Measurements from ENCODE around the gene SPNS3.

SPNS3 gene

DNA sequence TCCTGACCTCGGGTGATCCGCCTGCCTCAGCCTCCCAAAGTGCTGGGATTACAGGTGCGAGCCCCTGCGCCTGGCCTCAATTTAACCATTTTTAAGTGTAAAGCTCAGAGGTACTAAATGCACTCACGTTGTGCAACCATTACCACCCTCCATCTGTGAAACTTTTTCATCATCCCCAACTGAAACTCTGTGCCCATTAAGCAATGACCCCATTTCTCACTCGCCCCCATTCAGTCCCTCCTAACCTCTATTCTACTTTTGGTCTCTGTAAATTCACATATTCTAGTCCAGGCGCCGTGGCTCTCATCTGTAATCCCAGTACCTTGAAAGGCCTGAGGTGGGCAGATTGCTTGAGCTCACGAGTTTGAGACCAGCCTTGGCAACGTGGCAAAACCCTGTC lies 8.3 kb upstream of the SPNS3 start:
- no peak overlapping the region for H3K27ac ChIP-seq (ENCODE audit: low read depth in 2 of 2, low read length in 2 of 2)
- H3K9ac ChIP-seq (ENCODE audit: low read depth in 1 of 2, low read length in 2 of 2): no peak overlapping the region
- no peaks in the 10 kb centered on the region for H3K9me3 ChIP-seq (ENCODE audit: control insufficient read depth in 2 of 2, low read length in 2 of 2)
- H3K4me3 ChIP-seq (ENCODE audit: low read length in 2 of 2): no peak overlapping the region
- peaks cover 0 to 3% of the 10 kb centered on the region in 2 donors for H3K4me1 ChIP-seq (ENCODE audit: control insufficient read depth in 2 of 2, insufficient read depth in 2 of 2, low read length in 2 of 2)
- no peaks in the 10 kb centered on the region for H3K36me3 ChIP-seq (ENCODE audit: control insufficient read depth in 2 of 2, insufficient read depth in 2 of 2, low read length in 2 of 2)
- no peaks in the 10 kb centered on the region for H3K27me3 ChIP-seq (ENCODE audit: control insufficient read depth in 2 of 2, insufficient read depth in 2 of 2, low read length in 2 of 2)

DNA sequence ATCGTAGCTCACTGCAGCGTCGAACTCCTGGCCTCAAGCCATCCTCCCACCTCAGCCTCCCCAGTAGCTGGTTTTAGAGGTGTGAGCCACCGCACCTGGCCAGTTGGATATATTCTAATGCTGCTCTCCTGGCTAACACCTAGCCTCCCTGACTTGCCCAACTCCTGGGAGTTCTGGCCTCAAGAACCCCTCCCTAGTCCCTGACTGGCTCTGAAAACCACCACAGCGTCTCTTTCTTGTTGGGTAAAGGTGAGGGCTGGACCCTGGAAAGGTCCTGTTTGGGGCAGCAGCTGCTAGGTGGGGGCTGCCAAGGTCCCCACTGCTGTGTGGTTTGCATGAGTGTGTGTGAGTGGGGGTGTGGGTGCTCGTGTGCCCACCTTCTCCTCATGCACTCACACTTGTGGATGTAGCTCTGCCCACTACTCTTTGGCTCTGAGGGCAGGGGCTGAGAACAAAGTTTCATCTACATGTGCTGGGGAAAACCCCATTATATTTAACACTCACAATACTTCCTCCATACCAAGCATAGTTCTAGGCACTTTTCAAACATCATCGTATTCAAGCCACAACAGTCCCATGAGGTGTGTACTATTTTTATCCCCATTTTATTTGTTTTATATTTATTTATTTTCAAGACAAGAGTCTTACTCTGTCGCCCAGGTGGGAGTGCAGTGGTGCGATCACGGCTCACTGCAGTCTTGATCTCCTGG lies 7.1 kb upstream of the SPNS3 start:
- Histone ChIP-seq H3K4me3 (ENCODE audit: low read length in 2 of 2) (no peak overlapping the region), H3K9me3 (ENCODE audit: control insufficient read depth in 2 of 2, low read length in 2 of 2) (no peaks in the 10 kb centered on the region), H3K36me3 (ENCODE audit: control insufficient read depth in 2 of 2, insufficient read depth in 2 of 2, low read length in 2 of 2) (no peaks in the 10 kb centered on the region), H3K27ac (ENCODE audit: low read depth in 2 of 2, low read length in 2 of 2) (no peak overlapping the region), H3K27me3 (ENCODE audit: control insufficient read depth in 2 of 2, insufficient read depth in 2 of 2, low read length in 2 of 2) (no peaks in the 10 kb centered on the region), H3K9ac (ENCODE audit: low read depth in 1 of 2, low read length in 2 of 2) (peak overlapping the region in 1 of 2 donors; percentile 6), H3K4me1 (ENCODE audit: control insufficient read depth in 2 of 2, insufficient read depth in 2 of 2, low read length in 2 of 2) (no peaks in the 10 kb centered on the region)

DNA sequence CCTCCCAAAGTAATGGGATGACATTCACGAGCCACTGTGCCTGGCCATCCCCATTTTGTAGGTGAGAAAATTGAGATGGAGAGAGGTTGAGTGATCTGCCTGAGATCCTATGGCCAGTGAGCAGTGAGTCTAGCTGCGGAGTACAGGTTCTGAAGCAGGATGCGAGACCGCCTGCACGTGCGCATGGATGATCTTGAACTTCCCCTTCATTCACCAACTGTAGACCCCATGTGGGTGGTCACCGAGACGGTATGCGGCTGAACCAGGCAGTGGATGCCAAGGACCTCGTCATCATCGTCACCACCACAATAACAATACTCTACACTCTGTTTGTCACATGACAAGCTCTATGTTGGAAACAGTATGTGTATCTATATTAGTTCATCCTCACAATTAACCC lies 6.2 kb upstream of the SPNS3 start:
- no peak overlapping the region for H3K9ac ChIP-seq (ENCODE audit: low read depth in 1 of 2, low read length in 2 of 2)
- H3K4me1 ChIP-seq (ENCODE audit: control insufficient read depth in 2 of 2, insufficient read depth in 2 of 2, low read length in 2 of 2): no peaks in the 10 kb centered on the region
- H3K36me3 ChIP-seq (ENCODE audit: control insufficient read depth in 2 of 2, insufficient read depth in 2 of 2, low read length in 2 of 2): no peaks in the 10 kb centered on the region
- no peak overlapping the region for H3K27ac ChIP-seq (ENCODE audit: low read depth in 2 of 2, low read length in 2 of 2)
- no peak overlapping the region for H3K4me3 ChIP-seq (ENCODE audit: low read length in 2 of 2)
- no peaks in the 10 kb centered on the region for H3K9me3 ChIP-seq (ENCODE audit: control insufficient read depth in 2 of 2, low read length in 2 of 2)
- no peaks in the 10 kb centered on the region for H3K27me3 ChIP-seq (ENCODE audit: control insufficient read depth in 2 of 2, insufficient read depth in 2 of 2, low read length in 2 of 2)

DNA sequence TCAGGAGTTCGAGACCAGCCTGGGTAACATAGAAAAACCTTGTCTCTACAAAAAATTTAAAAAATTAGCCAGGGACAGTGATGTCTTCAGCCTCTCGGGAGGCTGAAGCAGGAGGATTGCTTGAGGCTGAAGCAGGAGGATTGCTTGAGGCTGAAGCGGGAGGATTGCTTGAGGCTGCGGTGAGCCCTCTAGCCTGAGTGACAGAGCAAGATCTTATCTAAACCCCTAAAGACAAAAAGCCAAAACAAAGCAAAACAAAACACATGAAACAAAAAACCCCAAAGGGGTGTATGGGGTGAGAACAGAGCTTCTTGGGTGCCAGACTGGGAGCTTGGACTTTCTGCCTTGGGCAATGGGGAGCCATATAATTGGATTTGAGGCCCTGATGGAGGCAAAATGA lies 2.6 kb downstream of the SPNS3 start:
- Histone ChIP-seq H3K4me1 (ENCODE audit: control insufficient read depth in 2 of 2, insufficient read depth in 2 of 2, low read length in 2 of 2) (no peaks in the 10 kb centered on the region), H3K27me3 (ENCODE audit: control insufficient read depth in 2 of 2, insufficient read depth in 2 of 2, low read length in 2 of 2) (no peaks in the 10 kb centered on the region), H3K4me3 (ENCODE audit: low read length in 2 of 2) (no peak overlapping the region), H3K36me3 (ENCODE audit: control insufficient read depth in 2 of 2, insufficient read depth in 2 of 2, low read length in 2 of 2) (no peaks in the 10 kb centered on the region), H3K9me3 (ENCODE audit: control insufficient read depth in 2 of 2, low read length in 2 of 2) (no peaks in the 10 kb centered on the region), H3K9ac (ENCODE audit: low read depth in 1 of 2, low read length in 2 of 2) (no peak overlapping the region), H3K27ac (ENCODE audit: low read depth in 2 of 2, low read length in 2 of 2) (no peak overlapping the region)

DNA sequence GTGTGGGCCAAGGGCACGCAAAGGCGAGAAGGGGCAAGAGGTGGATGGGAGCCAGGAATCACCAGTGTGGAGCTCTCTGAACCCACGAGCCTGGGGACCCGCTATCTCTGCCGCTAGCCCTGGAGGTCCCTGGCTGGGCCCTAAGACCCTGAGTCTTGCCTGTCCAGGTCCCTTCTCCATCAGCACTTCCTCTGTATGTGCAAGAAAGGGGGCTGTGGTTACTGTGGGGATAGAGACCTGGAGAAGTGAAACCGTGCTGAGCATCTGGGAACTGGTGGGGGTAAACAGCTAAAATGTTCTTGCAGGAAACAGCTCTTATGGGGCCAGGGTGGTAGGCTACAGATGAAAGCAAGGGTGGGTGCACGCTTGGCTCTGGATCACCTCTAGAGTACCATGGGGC lies 3.1 kb downstream of the SPNS3 start:
- no peaks in the 10 kb centered on the region for H3K36me3 ChIP-seq (ENCODE audit: control insufficient read depth in 2 of 2, insufficient read depth in 2 of 2, low read length in 2 of 2)
- H3K9me3 ChIP-seq (ENCODE audit: control insufficient read depth in 2 of 2, low read length in 2 of 2): no peaks in the 10 kb centered on the region
- H3K27ac ChIP-seq (ENCODE audit: low read depth in 2 of 2, low read length in 2 of 2): no peak overlapping the region
- H3K9ac ChIP-seq (ENCODE audit: low read depth in 1 of 2, low read length in 2 of 2): no peak overlapping the region
- H3K4me1 ChIP-seq (ENCODE audit: control insufficient read depth in 2 of 2, insufficient read depth in 2 of 2, low read length in 2 of 2): no peaks in the 10 kb centered on the region
- no peak overlapping the region for H3K4me3 ChIP-seq (ENCODE audit: low read length in 2 of 2)
- H3K27me3 ChIP-seq (ENCODE audit: control insufficient read depth in 2 of 2, insufficient read depth in 2 of 2, low read length in 2 of 2): no peaks in the 10 kb centered on the region

DNA sequence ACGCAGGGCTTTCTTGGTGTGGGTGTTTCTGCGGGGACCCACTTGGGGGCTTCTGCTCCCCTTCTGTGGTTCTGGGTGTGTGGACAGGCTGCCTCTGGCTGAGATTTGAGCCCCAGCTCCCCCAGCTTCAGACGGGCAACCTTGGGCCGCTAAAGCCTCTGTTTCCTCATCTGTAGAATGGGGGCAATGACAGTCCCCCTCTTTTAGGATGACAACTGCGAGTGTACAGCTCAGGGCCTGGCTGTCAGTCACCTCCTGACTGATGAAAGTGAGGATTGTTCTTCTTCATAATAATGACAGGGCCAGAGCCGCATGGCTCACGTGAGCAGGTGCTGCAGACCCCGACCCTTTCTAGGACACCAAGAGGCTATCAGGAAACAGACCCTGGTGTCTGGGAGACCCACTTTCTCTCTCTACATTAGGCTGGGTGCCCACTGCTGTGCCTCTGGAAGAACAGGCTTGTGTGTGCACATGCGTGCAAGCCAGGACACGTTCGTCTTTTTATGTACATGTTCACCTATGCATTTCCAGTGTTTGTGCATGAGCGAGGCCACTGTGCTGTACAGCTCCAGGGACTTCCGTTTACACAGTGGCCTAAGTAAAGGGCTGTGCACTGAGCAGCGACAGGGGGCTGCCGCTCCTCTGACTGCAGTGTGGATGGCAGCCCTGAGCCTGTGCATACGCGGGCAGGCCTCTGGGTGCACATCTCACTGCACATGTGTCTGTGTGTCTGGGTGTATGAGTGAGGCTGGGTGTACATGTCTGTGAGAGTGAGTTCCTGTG lies 4.6 kb downstream of the SPNS3 start:
- H3K4me3 ChIP-seq (ENCODE audit: low read length in 2 of 2): no peak overlapping the region
- H3K4me1 ChIP-seq (ENCODE audit: control insufficient read depth in 2 of 2, insufficient read depth in 2 of 2, low read length in 2 of 2): no peaks in the 10 kb centered on the region
- H3K9ac ChIP-seq (ENCODE audit: low read depth in 1 of 2, low read length in 2 of 2): no peak overlapping the region
- no peaks in the 10 kb centered on the region for H3K27me3 ChIP-seq (ENCODE audit: control insufficient read depth in 2 of 2, insufficient read depth in 2 of 2, low read length in 2 of 2)
- H3K9me3 ChIP-seq (ENCODE audit: control insufficient read depth in 2 of 2, low read length in 2 of 2): no peaks in the 10 kb centered on the region
- no peak overlapping the region for H3K27ac ChIP-seq (ENCODE audit: low read depth in 2 of 2, low read length in 2 of 2)
- no peaks in the 10 kb centered on the region for H3K36me3 ChIP-seq (ENCODE audit: control insufficient read depth in 2 of 2, insufficient read depth in 2 of 2, low read length in 2 of 2)

DNA sequence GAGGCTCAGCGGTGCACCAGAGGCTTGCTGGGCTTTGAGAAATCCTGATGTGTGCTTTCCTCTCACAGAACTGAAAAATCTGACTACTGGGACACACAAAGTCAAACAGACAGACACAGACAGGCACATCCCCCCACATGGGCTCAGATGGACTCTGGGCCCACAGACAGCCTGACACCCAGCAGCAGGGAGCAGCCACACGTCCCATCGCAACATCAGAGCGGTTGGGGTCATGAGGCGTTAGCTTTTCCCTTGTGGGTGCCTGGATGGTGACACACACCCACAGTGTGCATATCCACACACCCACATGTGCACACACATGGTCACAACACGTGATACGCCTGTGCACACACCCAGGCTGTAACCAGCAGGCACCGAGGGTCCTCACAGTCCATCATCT lies 6.3 kb downstream of the SPNS3 start:
- H3K27ac ChIP-seq (ENCODE audit: low read depth in 2 of 2, low read length in 2 of 2): no peak overlapping the region
- H3K27me3 ChIP-seq (ENCODE audit: control insufficient read depth in 2 of 2, insufficient read depth in 2 of 2, low read length in 2 of 2): no peaks in the 10 kb centered on the region
- no peaks in the 10 kb centered on the region for H3K36me3 ChIP-seq (ENCODE audit: control insufficient read depth in 2 of 2, insufficient read depth in 2 of 2, low read length in 2 of 2)
- no peak overlapping the region for H3K4me3 ChIP-seq (ENCODE audit: low read length in 2 of 2)
- peaks cover 3 to 6% of the 10 kb centered on the region in 2 donors for H3K4me1 ChIP-seq (ENCODE audit: control insufficient read depth in 2 of 2, insufficient read depth in 2 of 2, low read length in 2 of 2)
- H3K9me3 ChIP-seq (ENCODE audit: control insufficient read depth in 2 of 2, low read length in 2 of 2): no peaks in the 10 kb centered on the region
- no peak overlapping the region for H3K9ac ChIP-seq (ENCODE audit: low read depth in 1 of 2, low read length in 2 of 2)

DNA sequence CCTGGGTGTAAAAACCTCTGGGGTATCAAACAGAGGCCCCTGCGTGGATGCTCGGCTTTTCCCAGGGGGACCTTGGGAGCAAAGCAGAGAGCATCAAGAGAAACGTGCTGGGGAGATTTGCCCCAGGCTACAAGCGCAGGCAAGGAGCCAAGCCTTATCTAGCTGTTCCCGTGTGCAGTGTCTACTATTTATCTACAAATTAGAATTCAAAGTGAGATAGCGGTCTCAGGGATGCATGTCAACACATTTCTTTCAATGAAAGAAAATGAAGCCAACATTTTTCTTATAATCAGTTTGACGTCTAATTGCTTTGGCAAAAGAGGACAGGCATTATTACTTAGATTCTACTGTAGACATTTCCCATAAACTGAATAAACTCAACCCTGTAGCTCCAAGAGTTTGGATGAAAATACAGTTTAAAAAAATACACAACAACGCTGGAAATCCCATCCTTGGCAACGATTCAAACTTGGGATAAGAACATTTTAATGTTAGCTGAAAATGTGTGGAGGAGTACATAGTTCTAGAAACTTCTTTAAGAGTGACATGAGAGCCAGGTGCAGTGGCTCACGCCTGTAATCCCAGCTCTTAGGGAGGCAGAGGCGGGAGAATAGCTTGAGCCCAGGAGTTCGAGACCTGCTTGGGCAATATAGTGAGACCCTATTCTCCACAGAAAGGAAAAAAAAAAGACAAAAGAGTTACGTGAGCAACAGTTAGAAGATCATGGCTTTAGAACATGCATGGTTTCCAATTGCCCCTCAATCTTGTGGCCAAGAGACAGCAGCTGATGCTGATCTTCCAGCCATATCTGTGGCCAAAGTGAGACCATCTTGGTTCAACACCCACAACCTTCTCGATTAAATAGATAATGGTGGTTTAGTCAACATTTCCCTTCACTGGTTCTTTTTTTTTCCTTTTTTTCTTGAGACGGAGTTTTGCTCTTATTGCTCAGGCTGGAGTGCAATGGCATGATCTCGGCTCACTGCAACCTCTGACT lies 7.2 kb downstream of the SPNS3 start:
- Histone ChIP-seq H3K27me3 (ENCODE audit: control insufficient read depth in 2 of 2, insufficient read depth in 2 of 2, low read length in 2 of 2) (no peaks in the 10 kb centered on the region), H3K27ac (ENCODE audit: low read depth in 2 of 2, low read length in 2 of 2) (no peak overlapping the region), H3K4me1 (ENCODE audit: control insufficient read depth in 2 of 2, insufficient read depth in 2 of 2, low read length in 2 of 2) (peaks cover 3 to 7% of the 10 kb centered on the region in 2 donors), H3K9ac (ENCODE audit: low read depth in 1 of 2, low read length in 2 of 2) (no peak overlapping the region), H3K9me3 (ENCODE audit: control insufficient read depth in 2 of 2, low read length in 2 of 2) (no peaks in the 10 kb centered on the region), H3K36me3 (ENCODE audit: control insufficient read depth in 2 of 2, insufficient read depth in 2 of 2, low read length in 2 of 2) (no peaks in the 10 kb centered on the region), H3K4me3 (ENCODE audit: low read length in 2 of 2) (no peak overlapping the region)

DNA sequence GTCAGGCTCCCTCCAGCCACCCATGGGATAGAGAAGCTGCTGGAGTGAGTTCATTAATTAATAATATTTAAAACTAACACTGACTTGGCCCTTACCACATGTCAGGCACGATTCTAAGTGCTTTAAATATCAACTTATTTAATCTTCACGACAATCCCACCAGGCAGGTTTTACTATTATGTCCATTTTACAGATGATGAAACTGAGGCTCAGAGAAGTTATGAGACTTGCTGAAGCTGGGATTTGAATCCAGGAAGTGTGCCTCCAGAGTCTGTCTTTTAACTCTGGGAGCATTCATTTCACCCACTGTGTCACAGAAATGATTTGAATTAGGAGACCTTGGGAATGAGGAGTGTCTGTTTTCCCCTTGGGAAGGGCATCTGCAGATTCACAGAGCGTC lies 8.8 kb downstream of the SPNS3 start:
- Histone ChIP-seq H3K9ac (ENCODE audit: low read depth in 1 of 2, low read length in 2 of 2) (no peak overlapping the region), H3K9me3 (ENCODE audit: control insufficient read depth in 2 of 2, low read length in 2 of 2) (no peaks in the 10 kb centered on the region), H3K36me3 (ENCODE audit: control insufficient read depth in 2 of 2, insufficient read depth in 2 of 2, low read length in 2 of 2) (no peaks in the 10 kb centered on the region), H3K4me3 (ENCODE audit: low read length in 2 of 2) (no peak overlapping the region), H3K27ac (ENCODE audit: low read depth in 2 of 2, low read length in 2 of 2) (no peak overlapping the region), H3K27me3 (ENCODE audit: control insufficient read depth in 2 of 2, insufficient read depth in 2 of 2, low read length in 2 of 2) (no peaks in the 10 kb centered on the region), H3K4me1 (ENCODE audit: control insufficient read depth in 2 of 2, insufficient read depth in 2 of 2, low read length in 2 of 2) (peaks cover 3 to 7% of the 10 kb centered on the region in 2 donors)

DNA sequence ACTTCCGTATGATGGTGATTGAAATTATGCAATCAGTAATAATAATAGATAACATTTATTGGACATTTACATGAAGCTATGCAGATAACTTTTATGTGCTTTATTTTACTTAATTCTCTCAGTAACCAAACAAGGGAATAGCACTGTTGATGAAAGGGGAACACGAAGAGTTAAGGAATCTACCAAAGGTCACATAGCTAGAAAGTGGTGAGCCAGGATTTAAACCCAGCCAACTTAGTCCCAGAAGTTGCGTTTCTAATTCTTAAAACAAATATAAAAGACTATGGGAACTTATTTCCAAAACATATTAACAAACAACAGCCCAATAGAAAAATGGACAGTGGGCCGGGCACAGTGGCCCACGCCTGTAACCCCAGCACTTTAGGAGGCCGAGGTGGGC lies 9.7 kb downstream of the SPNS3 start:
- Histone ChIP-seq H3K4me1 (ENCODE audit: control insufficient read depth in 2 of 2, insufficient read depth in 2 of 2, low read length in 2 of 2) (peaks cover 3 to 7% of the 10 kb centered on the region in 2 donors), H3K27ac (ENCODE audit: low read depth in 2 of 2, low read length in 2 of 2) (no peak overlapping the region)

More for the DNA sequence above, 9.7 kb downstream of the SPNS3 start:
- Histone ChIP-seq H3K36me3 (ENCODE audit: control insufficient read depth in 2 of 2, insufficient read depth in 2 of 2, low read length in 2 of 2) (no peaks in the 10 kb centered on the region), H3K9ac (ENCODE audit: low read depth in 1 of 2, low read length in 2 of 2) (no peak overlapping the region), H3K9me3 (ENCODE audit: control insufficient read depth in 2 of 2, low read length in 2 of 2) (no peaks in the 10 kb centered on the region), H3K27me3 (ENCODE audit: control insufficient read depth in 2 of 2, insufficient read depth in 2 of 2, low read length in 2 of 2) (no peaks in the 10 kb centered on the region), H3K4me3 (ENCODE audit: low read length in 2 of 2) (no peak overlapping the region)

Data from mucosa of rectum (tissue), 2 donors.